H1 (cell line): ENCODE results near the gene C14orf119.

ENCODE experiments used
- MAX ChIP-seq: IDR thresholded peaks from 2 replicates; pipeline ENCODE4 v1.6.1; 2012; ENCODE audit warnings: inconsistent platforms
- TF ChIP-seq, protein P1 (sequence below), 3 experiments: IDR thresholded peaks; 1 replicate in 2 of 3; 2 replicates in 1 of 3; pipeline versions ENCODE4 v1.5.1 to v1.6.1; 2011; ENCODE audit warnings: low read length in 3 of 3, mild to moderate bottlenecking in 3 of 3, inconsistent platforms in 2 of 3, low read depth in 1 of 3, moderate library complexity in 1 of 3; ENCODE audit not compliant: insufficient read depth in 1 of 3; ENCODE audit errors: control extremely low read depth in 1 of 3

DNA sequence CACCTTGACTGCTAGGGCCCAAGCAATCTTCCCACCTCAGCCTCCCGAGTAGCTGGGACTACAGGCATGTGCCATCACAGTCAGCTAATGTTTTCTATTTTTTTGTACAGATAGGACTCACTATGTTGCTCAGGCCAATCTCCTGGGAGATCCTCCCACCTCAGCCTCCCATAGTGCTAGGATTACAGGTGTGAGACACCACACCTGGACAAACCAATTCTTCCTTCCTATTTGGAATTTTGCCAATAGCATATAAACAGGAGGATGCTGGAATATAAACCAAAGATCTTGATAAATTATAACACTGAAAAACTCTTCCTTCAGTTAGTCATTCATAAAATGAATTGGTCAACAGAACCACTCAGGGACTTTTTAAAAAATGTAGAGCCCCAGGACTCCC lies 8.7 kb upstream of the C14orf119 start:
- TF ChIP-seq, protein P1, sequence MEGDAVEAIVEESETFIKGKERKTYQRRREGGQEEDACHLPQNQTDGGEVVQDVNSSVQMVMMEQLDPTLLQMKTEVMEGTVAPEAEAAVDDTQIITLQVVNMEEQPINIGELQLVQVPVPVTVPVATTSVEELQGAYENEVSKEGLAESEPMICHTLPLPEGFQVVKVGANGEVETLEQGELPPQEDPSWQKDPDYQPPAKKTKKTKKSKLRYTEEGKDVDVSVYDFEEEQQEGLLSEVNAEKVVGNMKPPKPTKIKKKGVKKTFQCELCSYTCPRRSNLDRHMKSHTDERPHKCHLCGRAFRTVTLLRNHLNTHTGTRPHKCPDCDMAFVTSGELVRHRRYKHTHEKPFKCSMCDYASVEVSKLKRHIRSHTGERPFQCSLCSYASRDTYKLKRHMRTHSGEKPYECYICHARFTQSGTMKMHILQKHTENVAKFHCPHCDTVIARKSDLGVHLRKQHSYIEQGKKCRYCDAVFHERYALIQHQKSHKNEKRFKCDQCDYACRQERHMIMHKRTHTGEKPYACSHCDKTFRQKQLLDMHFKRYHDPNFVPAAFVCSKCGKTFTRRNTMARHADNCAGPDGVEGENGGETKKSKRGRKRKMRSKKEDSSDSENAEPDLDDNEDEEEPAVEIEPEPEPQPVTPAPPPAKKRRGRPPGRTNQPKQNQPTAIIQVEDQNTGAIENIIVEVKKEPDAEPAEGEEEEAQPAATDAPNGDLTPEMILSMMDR (IDR thresholded peaks at IDR 0.05; ENCODE audit: control extremely low read depth in 1 of 3, insufficient read depth in 1 of 3, low read depth in 1 of 3, low read length in 3 of 3) = no peak
- TF ChIP-seq MAX = no peak
